HepG2 (cell line): ENCODE data around the gene KISS1. TPM values are rescaled to one million over a fixed set of nuclear protein-coding genes. Genes with fewer than 3 reads are reported as not detected.

Experiments
- AHDC1 ChIP-seq: sonication (generic); formaldehyde crosslinking; IDR thresholded peaks from 2 replicates; pipeline ENCODE4 v1.5.1; 2020; ENCODE audit warnings: mild to moderate bottlenecking, missing genetic modification reagents, borderline replicate concordance
- ESRRA ChIP-seq: sonication (generic); formaldehyde crosslinking; IDR thresholded peaks from 2 replicates; pipeline ENCODE4 v1.5.1; 2020; ENCODE audit warnings: mild to moderate bottlenecking, low read depth, missing genetic modification reagents
- KAT8 ChIP-seq: IDR thresholded peaks from 2 replicates; pipeline ENCODE4 v1.6.1; 2016; ENCODE audit warnings: missing genetic modification reagents, missing compliant biosample characterization
- KLF11 ChIP-seq: IDR thresholded peaks from 2 replicates; pipeline ENCODE4 v1.6.1; 2016; ENCODE audit warnings: missing compliant biosample characterization
- NR2C2 ChIP-seq: sonication (generic); formaldehyde crosslinking; IDR thresholded peaks from 2 replicates; pipeline ENCODE4 v1.4.0; 2020; ENCODE audit warnings: missing genetic modification reagents, mild to moderate bottlenecking, moderate library complexity, borderline replicate concordance
- SKI ChIP-seq: fragments of 450-650 bp; IDR thresholded peaks from one replicate; pipeline ENCODE4 v1.6.1; 2018; ENCODE audit warnings: mild to moderate bottlenecking; ENCODE audit not compliant: partially characterized antibody
- SOX6 ChIP-seq, 2 experiments: fragments of 450-650 bp in 1 of 2; sonication (generic) in 1 of 2; formaldehyde crosslinking in 1 of 2; IDR thresholded peaks; 2 replicates each; pipeline versions ENCODE4 v1.4.0 to v1.6.1; 2017 to 2020; ENCODE audit warnings: antibody characterized with exemption in 1 of 2, mild to moderate bottlenecking in 1 of 2, missing genetic modification reagents in 1 of 2
- ZNF260 ChIP-seq: sonication (generic); formaldehyde crosslinking; IDR thresholded peaks from 2 replicates; pipeline ENCODE4 v1.4.0; 2020; ENCODE audit warnings: missing genetic modification reagents, low read depth, mild to moderate bottlenecking, borderline replicate concordance
- ZNF281 ChIP-seq: sonication (generic); formaldehyde crosslinking; IDR thresholded peaks from 2 replicates; pipeline ENCODE4 v1.4.0; 2020; ENCODE audit warnings: missing genetic modification reagents, borderline replicate concordance
- ZNF562 ChIP-seq: sonication (generic); formaldehyde crosslinking; IDR thresholded peaks from 2 replicates; pipeline ENCODE4 v1.8.0; 2022; ENCODE audit warnings: missing genetic modification reagents, borderline replicate concordance
- ZNF782 ChIP-seq: sonication (generic); formaldehyde crosslinking; IDR thresholded peaks from 2 replicates; pipeline ENCODE4 v1.4.0; 2020; ENCODE audit warnings: missing genetic modification reagents, mild to moderate bottlenecking, borderline replicate concordance
- polyA plus RNA-seq, 8 experiments: library from polyadenylated mRNA; depleted of rRNA in 3 of 8; stranded (reverse) in 7 of 8; unstranded in 1 of 8; fragments of >200 nt; fragmentation: Illumina TruSeq in 4 of 8; extraction: Trizol in 4 of 8; gene quantifications; 2 replicates each; pipeline versions ENCODE4 v1.2.1 to v1.2.3, GENCODE V29; 2011 to 2016; ENCODE audit warnings: low read depth in 4 of 8, missing spikeins in 1 of 8, mixed read lengths in 1 of 8; ENCODE audit not compliant: insufficient read depth in 1 of 8
- total RNA-seq, 5 experiments: library from RNA; depleted of rRNA; stranded (reverse); fragments of >200 nt; fragmentation: Illumina TruSeq; extraction: Trizol; gene quantifications; 2 replicates each; pipeline ENCODE4 v1.2.3, GENCODE V29; 2016; ENCODE audit warnings: low read depth in 1 of 5

KISS1 gene
- total and polyA plus RNA-seq, 2 of the 13 experiments (the other 11 are each of a cell fraction or from before 2014, with no cell fraction given) = 0.24 to 0.80 TPM

- TF ChIP-seq AHDC1 (CRISPR knock-in tag) (peak; percentile 18; the same call in 1 of the 2 replicates), SOX6 (IDR thresholded peaks at IDR 0.05) (no peak), SOX6 (CRISPR knock-in tag; IDR thresholded peaks at IDR 0.05) (peak; percentile 79), ZNF782 (CRISPR knock-in tag) (peak; percentile 63; the same call in 1 of the 2 replicates), KAT8 (CRISPR knock-in tag) (peak; percentile 69), ESRRA (peak; percentile 86), ZNF281 (CRISPR knock-in tag) (no peak; the same call in 1 of the 2 replicates), NR2C2 (peak; percentile 90), ZNF260 (CRISPR knock-in tag) (no peak), SKI (peak; percentile 31), KLF11 (CRISPR knock-in tag) (peak; percentile 93), ZNF562 (CRISPR knock-in tag) (no peak)
Observed at GRCh38 chr1:204213668-204214662, 17.7 kb upstream of the KISS1 start, which contains the start of gene GOLT1A (continued).
